Measurements from ENCODE around the gene LYPD4. TPM values are rescaled to one million over a fixed set of nuclear protein-coding genes. Genes with fewer than 3 reads are reported as not detected.
A peak's percentile ranks its signal among the peaks of the same experiment; 100 is the strongest.

Gene LYPD4
- polyA plus RNA-seq, 2 of the 4 experiments (the other 2 are of a cell fraction) = not detected

GRCh38 chr19:41807176-41807575, 37.3 kb downstream of the LYPD4 start (continued):
- TF ChIP-seq REST (IDR thresholded peaks at IDR 0.05) (no peak), SMC3 (IDR thresholded peaks at IDR 0.05) (no peak), POLR2A (IDR thresholded peaks at IDR 0.05; ENCODE audit: low read length) (no peak), POLR2AphosphoS2 (conservative IDR thresholded peaks at IDR 0.05; ENCODE audit: low read length) (no peak), NFE2L2 (conservative IDR thresholded peaks at IDR 0.05; ENCODE audit: low read length) (no peak), RAD21 (conservative IDR thresholded peaks at IDR 0.05 in 1 of 2, IDR thresholded peaks at IDR 0.05 in 1 of 2) (no peak), EP300 (IDR thresholded peaks at IDR 0.05) (no peak), PHF8 (IDR thresholded peaks at IDR 0.05; ENCODE audit: borderline replicate concordance, low read depth) (no peak), ATOH8 (CRISPR knock-in tag; IDR thresholded peaks at IDR 0.05; ENCODE audit: low read depth) (no peak), EHF (CRISPR knock-in tag; IDR thresholded peaks at IDR 0.05) (no peak)

GRCh38 chr19:41804336-41804735, 40.1 kb downstream of the LYPD4 start:
- FAIRE-seq = peak; percentile 98
- H3K4me1 ChIP-seq = 0 out of 3 replicates have a peak, but pooled peaks cover 2% of the 10 kb centered on the region
- CTCF ChIA-PET = interaction anchor here (0.6 to 19.4 kb wide), 11 partner anchors 11 to 1708 kb away, joined by 3 to 428 read pairs (median 5); partner anchors contain the start of genes CEACAM3 and CEACAM6
- POLR2A ChIA-PET = no interaction called here
- ATAC-seq = no peak
- H3K27ac ChIP-seq = no peak overlapping the region
- 65% methylated on average over 3 of the region's 3 CpGs for WGBS (ENCODE audit: missing lambda C conversion rate)
- DNase-seq (ENCODE audit: low read depth in 1 of 2, low spot score in 1 of 2) = no peak
- no peak overlapping the region for H3K4me2 ChIP-seq
- H3K9me3 ChIP-seq = peaks cover 10% of the 10 kb centered on the region
- no peak for TF ChIP-seq ZC3H11A (IDR thresholded peaks at IDR 0.05)
- no peak overlapping the region for H3K4me3 ChIP-seq

GRCh38 chr19:41802770-41803169, 41.7 kb downstream of the LYPD4 start:
- ATAC-seq (no peak), FAIRE-seq (peak; percentile 87), DNase-seq (ENCODE audit: low read depth in 1 of 2, low spot score in 1 of 2) (no peak)
- POLR2A ChIA-PET = no interaction called here
- peaks cover 10% of the 10 kb centered on the region for H3K9me3 ChIP-seq
- WGBS (ENCODE audit: missing lambda C conversion rate) = 65% methylated on average over 2 of the region's 2 CpGs
- TF ChIP-seq HES2 (IDR thresholded peaks at IDR 0.05) (no peak), BHLHE40 (IDR thresholded peaks at IDR 0.05; ENCODE audit: low read depth, low read length) (no peak), HDAC2 (IDR thresholded peaks at IDR 0.05) (no peak), ELK1 (IDR thresholded peaks at IDR 0.05; ENCODE audit: low read depth, low read length) (no peak), CBX2 (IDR thresholded peaks at IDR 0.05; ENCODE audit: borderline replicate concordance, low read depth) (no peak), RNF2 (IDR thresholded peaks at IDR 0.05; ENCODE audit: borderline replicate concordance, low read depth) (no peak), CHD4 (IDR thresholded peaks at IDR 0.05; ENCODE audit: borderline replicate concordance) (no peak), ZFP36 (IDR thresholded peaks at IDR 0.05; ENCODE audit: borderline replicate concordance, partially characterized antibody) (no peak), POLR2A (IDR thresholded peaks at IDR 0.05; ENCODE audit: low read length) (no peak), TP53 (CRISPR knock-in tag; IDR thresholded peaks at IDR 0.05) (no peak), HOXB5 (CRISPR knock-in tag; IDR thresholded peaks at IDR 0.05) (no peak), EP300 (IDR thresholded peaks at IDR 0.05) (no peak), GATA3 (IDR thresholded peaks at IDR 0.05; ENCODE audit: borderline replicate concordance) (no peak), FOSB (CRISPR knock-in tag; IDR thresholded peaks at IDR 0.05) (no peak), ZC3H11A (IDR thresholded peaks at IDR 0.05) (no peak)
- no peak overlapping the region for H3K27ac ChIP-seq
- no peak overlapping the region for H3K4me2 ChIP-seq
- CTCF ChIA-PET = interaction anchor here (1.0 to 19.4 kb wide), 9 partner anchors 9 to 233 kb away, joined by 3 to 428 read pairs (median 5); partner anchors contain the start of genes CEACAM3 and CEACAM6
- H3K4me1 ChIP-seq = 0 out of 3 replicates have a peak, but pooled peaks cover 5% of the 10 kb centered on the region
- no peak overlapping the region for H3K4me3 ChIP-seq
